Lower lobe of right lung (tissue), 2 donors: ENCODE results near the gene DAAM2. TPM values are rescaled to one million over a fixed set of nuclear protein-coding genes. Genes with fewer than 3 reads are reported as not detected.

Source experiments
- ATAC-seq, 2 donors: fragments of 200-7000 bp; cut with Tn5 transposase; one replicate each; pipeline ENCODE4 v1.9.1; 2020 to 2022; ENCODE audit warnings: mild to moderate bottlenecking in 2 of 2, moderate library complexity in 2 of 2
- DNase-seq: peaks from one replicate; pipeline ENCODE4 v3.0.0-alpha.2; 2020
- H3K27ac ChIP-seq: fragments of 200-600 bp; one replicate; pipeline ENCODE4 v1.8.0; 2022
- H3K27me3 ChIP-seq: fragments of 200-600 bp; one replicate; pipeline ENCODE4 v1.8.0; 2022; ENCODE audit warnings: low read depth
- H3K36me3 ChIP-seq: fragments of 200-600 bp; one replicate; pipeline ENCODE4 v1.8.0; 2022; ENCODE audit warnings: mild to moderate bottlenecking
- H3K4me1 ChIP-seq: fragments of 200-600 bp; one replicate; pipeline ENCODE4 v1.8.0; 2022
- H3K4me3 ChIP-seq: fragments of 200-600 bp; one replicate; pipeline ENCODE4 v1.8.0; 2022; ENCODE audit warnings: mild to moderate bottlenecking
- H3K9me3 ChIP-seq: fragments of 200-600 bp; one replicate; pipeline ENCODE4 v1.8.0; 2022
- CTCF ChIP-seq: fragments of 200-600 bp; IDR thresholded peaks from one replicate; pipeline ENCODE4 v1.8.0; 2022; ENCODE audit warnings: antibody characterized with exemption, mild to moderate bottlenecking
- intact Hi-C: fragments of 100-400 bp; cut with DNase I; formaldehyde crosslinking; loops from one replicate; pipeline ENCODE4 v1.11.0; 2022
- total RNA-seq: library from RNA; stranded (reverse); fragmentation: NEBNext Ultra II Directional; extraction: Animal tissue kit (Norgen Biotek cat#: 25700); gene quantifications from one replicate; pipeline ENCODE4 v1.2.1, GENCODE V29; 2021
- donor health status: DM: no; HTN: yes; CAD: no; lungs with severe emphysema.

The DAAM2 gene
- total RNA-seq, 1 donor from 2014 or later = 29.0 TPM

- no peak for TF ChIP-seq CTCF
- no peak for ATAC-seq
Observed at GRCh38 chr6:39787322-39787721, 4.9 kb upstream of the DAAM2 start.

GRCh38 chr6:39790772-39791171 lies 1.4 kb upstream of the DAAM2 start:
- Histone ChIP-seq H3K4me1 (peaks cover 23% of the 10 kb centered on the region), H3K4me3 (no peak overlapping the region), H3K27ac (no peak overlapping the region), H3K9me3 (no peaks in the 10 kb centered on the region), H3K27me3 (peaks cover 17% of the 10 kb centered on the region), H3K36me3 (no peaks in the 10 kb centered on the region)
- intact Hi-C loops = no loop called here
- DNase-seq (no peak), ATAC-seq (peak; percentile 71 to 73)
- TF ChIP-seq CTCF = no peak

More at GRCh38 chr6:39787322-39787721, 4.9 kb upstream of the DAAM2 start:
- peaks cover 4% of the 10 kb centered on the region for H3K9me3 ChIP-seq
- no peaks in the 10 kb centered on the region for H3K36me3 ChIP-seq
- no peak for DNase-seq
- H3K4me1 ChIP-seq = peaks cover 13% of the 10 kb centered on the region
- intact Hi-C loops = no loop called here
- H3K27me3 ChIP-seq = peaks cover 13% of the 10 kb centered on the region
- H3K27ac ChIP-seq = no peak overlapping the region
- no peak overlapping the region for H3K4me3 ChIP-seq

GRCh38 chr6:39791311-39791710 lies 865 bp upstream of the DAAM2 start:
- Histone ChIP-seq H3K4me1 (peaks cover 27% of the 10 kb centered on the region), H3K9me3 (no peaks in the 10 kb centered on the region), H3K27ac (peak overlapping the region; percentile 76), H3K36me3 (no peaks in the 10 kb centered on the region), H3K27me3 (peaks cover 17% of the 10 kb centered on the region), H3K4me3 (no peak overlapping the region)
- DNase-seq (no peak), ATAC-seq (peak in 1 of 2 donors; percentile 56)
- TF ChIP-seq CTCF = no peak
- intact Hi-C loops = no loop called here

GRCh38 chr6:39792540-39793450 lies 619 bp downstream of the DAAM2 start:
- Histone ChIP-seq H3K9me3 (no peaks in the 10 kb centered on the region), H3K27ac (peak overlapping the region; percentile 76), H3K4me1 (peaks cover 27% of the 10 kb centered on the region), H3K27me3 (peaks cover 14% of the 10 kb centered on the region), H3K4me3 (peak overlapping the region; percentile 62), H3K36me3 (no peaks in the 10 kb centered on the region)
- intact Hi-C loops = no loop called here
- no peak for DNase-seq
- peak in 1 of 2 donors; percentile 18 for ATAC-seq
- no peak for TF ChIP-seq CTCF

- H3K4me1 ChIP-seq = peaks cover 27% of the 10 kb centered on the region
- peak overlapping the region; percentile 62 for H3K4me3 ChIP-seq
- no peaks in the 10 kb centered on the region for H3K36me3 ChIP-seq
- H3K9me3 ChIP-seq = no peaks in the 10 kb centered on the region
- intact Hi-C loops = no loop called here
- DNase-seq (no peak), ATAC-seq (no peak)
- no peak for TF ChIP-seq CTCF
- peaks cover 14% of the 10 kb centered on the region for H3K27me3 ChIP-seq
- H3K27ac ChIP-seq = no peak overlapping the region
Observed at GRCh38 chr6:39793516-39793915, 1.3 kb downstream of the DAAM2 start.
